Measurements from ENCODE around the gene LANCL3. TPM values are rescaled to one million over a fixed set of nuclear protein-coding genes. Genes with fewer than 3 reads are reported as not detected.
"Not testable (repeated sequence)": the region's sequence is repeated elsewhere in the genome, so short reads cannot be mapped to it uniquely, and the experiment has no call there.

The LANCL3 gene
- total RNA-seq (1 to 10 TPM in 3 of 5 donors, under 1 TPM in 2; 0.58 to 5.3 (median 3.1) TPM), polyA plus RNA-seq (1 to 10 TPM in 1 of 3 donors, under 1 TPM in 2; 0.30 to 1.8 (median 0.31) TPM)
- long read RNA-seq, donor 1: 0 reads
- long read RNA-seq, donor 2: 0 reads
- long read RNA-seq, donor 3: 0 reads
- long read RNA-seq, donor 4: 0 reads
- long read RNA-seq, donor 5, partial matches to known transcripts: 0 of 1 reads
- long read RNA-seq, donor 5, other reads (novel, unspliced or antisense): 0 of 1 reads
- long read RNA-seq, donor 6, partial matches to known transcripts: 0 of 1 reads
- long read RNA-seq, donor 6, other reads (novel, unspliced or antisense): 0 of 1 reads
- long read RNA-seq, donor 7: 0 reads
- long read RNA-seq, donor 8: 0 reads
- long read RNA-seq, donor 9: 0 reads
- long read RNA-seq, donor 10: 0 reads

DNA sequence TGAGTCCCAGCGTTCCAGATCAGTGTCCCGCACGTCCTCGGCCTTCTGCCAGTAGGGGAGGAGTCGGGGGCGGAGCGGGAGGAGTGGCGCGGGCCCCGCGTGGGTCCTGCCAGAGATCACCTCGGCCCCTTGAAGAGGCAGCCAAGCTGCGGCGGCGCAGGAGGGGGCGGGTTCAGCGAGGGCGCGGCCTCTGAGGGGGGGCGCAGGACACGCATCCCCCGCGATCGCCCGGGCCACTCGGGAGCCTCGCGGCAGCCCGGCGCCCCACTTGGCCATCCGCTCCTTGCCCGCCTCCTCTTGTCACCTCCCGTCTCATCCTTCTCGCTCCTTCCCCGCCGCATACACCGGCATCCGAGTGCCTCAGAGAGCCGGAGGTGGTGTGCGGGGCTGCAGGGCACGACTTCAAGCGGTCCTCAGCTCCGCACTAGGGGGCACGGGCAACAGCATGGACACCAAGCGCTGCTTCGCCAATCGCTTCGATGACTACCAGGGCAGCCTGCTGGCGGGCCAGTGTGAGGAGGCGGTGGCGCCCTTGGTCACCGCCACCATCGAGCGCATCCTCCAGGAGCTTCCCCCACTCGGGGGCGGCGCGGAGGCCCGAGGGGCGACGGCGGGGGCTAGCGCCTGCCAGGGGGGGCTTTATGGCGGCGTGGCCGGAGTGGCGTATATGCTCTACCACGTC lies at the start of gene LANCL3:
Gene LANCL3, plus strand, starts transcription at position 236 of the 682 bp plus-strand sequence. Its CDS starts 210 bp downstream, at position 446.
- 1 to 32% (median 16%) methylated on average over 22 to 64 of the region's 68 CpGs; no CpG with 5 or more reads in 1 of the 5 donors for WGBS, 5 donors
- Histone ChIP-seq H3K27me3 (peaks cover 0 to 12% (median 9%) of the 10 kb centered on the region in 3 donors), H3K27ac (peak within 1 kb of the TSS in 3 of 5 donors; percentile 12 to 56 (median 42)), H3K4me3 (peak within 1 kb of the TSS; percentile 44 to 50 (median 46))
- intact Hi-C loops (cut with DNase I; ENCODE audit: low total_unique reads); H3K4me1 ChIP-seq; H3K36me3 ChIP-seq; H3K9me3 ChIP-seq: not testable (repeated sequence)
- peak; percentile 48 to 56 for DNase-seq

DNA sequence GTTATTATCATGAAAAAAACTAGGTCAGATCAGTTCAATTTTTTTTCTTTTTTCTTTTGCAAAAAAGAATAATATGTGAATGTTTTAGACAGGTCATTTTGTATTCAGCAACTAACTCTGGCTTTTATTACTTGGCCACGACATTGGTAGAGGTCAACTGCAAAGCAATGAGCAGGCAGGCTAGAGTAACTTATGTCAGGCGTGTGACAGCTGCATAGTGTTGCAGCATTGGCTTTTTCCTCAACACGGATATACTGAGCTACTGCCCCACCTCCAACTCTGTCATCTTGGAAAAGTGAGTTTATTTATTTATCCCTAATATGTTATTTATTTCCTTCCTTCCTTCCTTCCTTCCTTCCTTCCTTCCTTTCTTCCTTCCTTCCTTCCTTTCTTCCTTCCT lies 47.8 kb upstream of the LANCL3 start:
- H3K36me3 ChIP-seq, H3K9me3 ChIP-seq: not testable (repeated sequence)
- 58 to 74% (median 71%) methylated on average over 3 of the region's 3 CpGs for WGBS, 5 donors

DNA sequence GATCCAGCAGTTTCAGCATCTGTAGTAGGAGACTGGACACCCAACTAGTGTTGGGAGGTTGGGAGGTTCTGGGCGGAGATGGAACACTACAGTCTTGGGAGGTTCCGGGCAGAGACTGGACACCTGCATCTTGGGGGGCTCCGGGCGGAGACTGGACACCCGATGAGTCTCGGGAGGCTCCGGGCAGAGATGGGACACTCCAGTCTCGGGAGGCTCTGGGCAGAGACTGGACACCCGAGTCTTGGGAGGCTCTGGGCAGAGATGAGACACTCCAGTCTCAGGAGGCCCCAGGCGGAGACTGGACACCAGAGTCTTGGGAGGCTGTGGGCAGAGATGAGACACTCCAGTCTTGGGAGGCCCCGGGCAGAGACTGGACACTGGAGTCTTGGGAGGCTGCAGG lies 29.5 kb upstream of the LANCL3 start:
- intact Hi-C loops (cut with DNase I; ENCODE audit: low total_unique reads): no loop called here

More for the DNA sequence above, 47.8 kb upstream of the LANCL3 start:
- H3K27me3 ChIP-seq; intact Hi-C loops (cut with DNase I; ENCODE audit: low total_unique reads); DNase-seq; H3K4me1 ChIP-seq; H3K27ac ChIP-seq; H3K4me3 ChIP-seq: not testable (repeated sequence)

DNA sequence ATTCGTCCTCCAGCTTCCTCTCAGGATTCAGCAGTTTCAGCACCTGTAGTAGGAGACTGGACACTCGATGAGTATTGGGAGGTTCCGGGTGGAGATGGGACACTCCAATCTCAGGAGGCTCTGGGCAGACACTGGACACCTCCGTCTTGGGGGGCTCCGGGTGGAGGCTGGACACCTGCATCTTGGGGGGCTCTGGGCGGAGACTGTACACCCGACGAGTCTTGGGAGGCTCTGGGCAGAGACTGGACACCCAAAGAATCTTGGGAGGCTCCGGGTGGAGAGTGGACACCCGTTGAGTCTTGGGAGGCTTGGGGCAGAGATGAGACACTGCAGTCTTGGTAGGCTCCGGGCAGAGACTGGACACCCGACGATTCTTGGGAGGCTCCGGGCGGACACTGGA lies 28.7 kb upstream of the LANCL3 start:
- intact Hi-C loops (cut with DNase I; ENCODE audit: low total_unique reads): no loop called here
- no peak for DNase-seq
- peaks cover 0 to 9% (median 4%) of the 10 kb centered on the region in 4 donors for H3K9me3 ChIP-seq
- TF ChIP-seq POLR2AphosphoS5 (IDR thresholded peaks at IDR 0.05): no peak
- TF ChIP-seq POLR2A (IDR thresholded peaks at IDR 0.05): no peak
- TF ChIP-seq, protein P1, sequence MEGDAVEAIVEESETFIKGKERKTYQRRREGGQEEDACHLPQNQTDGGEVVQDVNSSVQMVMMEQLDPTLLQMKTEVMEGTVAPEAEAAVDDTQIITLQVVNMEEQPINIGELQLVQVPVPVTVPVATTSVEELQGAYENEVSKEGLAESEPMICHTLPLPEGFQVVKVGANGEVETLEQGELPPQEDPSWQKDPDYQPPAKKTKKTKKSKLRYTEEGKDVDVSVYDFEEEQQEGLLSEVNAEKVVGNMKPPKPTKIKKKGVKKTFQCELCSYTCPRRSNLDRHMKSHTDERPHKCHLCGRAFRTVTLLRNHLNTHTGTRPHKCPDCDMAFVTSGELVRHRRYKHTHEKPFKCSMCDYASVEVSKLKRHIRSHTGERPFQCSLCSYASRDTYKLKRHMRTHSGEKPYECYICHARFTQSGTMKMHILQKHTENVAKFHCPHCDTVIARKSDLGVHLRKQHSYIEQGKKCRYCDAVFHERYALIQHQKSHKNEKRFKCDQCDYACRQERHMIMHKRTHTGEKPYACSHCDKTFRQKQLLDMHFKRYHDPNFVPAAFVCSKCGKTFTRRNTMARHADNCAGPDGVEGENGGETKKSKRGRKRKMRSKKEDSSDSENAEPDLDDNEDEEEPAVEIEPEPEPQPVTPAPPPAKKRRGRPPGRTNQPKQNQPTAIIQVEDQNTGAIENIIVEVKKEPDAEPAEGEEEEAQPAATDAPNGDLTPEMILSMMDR (IDR thresholded peaks at IDR 0.05): no peak
- no peak for TF ChIP-seq EP300 (IDR thresholded peaks at IDR 0.05)
- no peaks in the 10 kb centered on the region for H3K4me1 ChIP-seq
- no peaks in the 10 kb centered on the region for H3K36me3 ChIP-seq
- no peaks in the 10 kb centered on the region for H3K27me3 ChIP-seq
- WGBS, 5 donors: 84 to 97% (median 90%) methylated on average over 10 to 15 of the region's 15 CpGs
- H3K27ac ChIP-seq: no peak overlapping the region
- H3K4me3 ChIP-seq: no peak overlapping the region

More for the DNA sequence above, 29.5 kb upstream of the LANCL3 start:
- DNase-seq: no peak
- TF ChIP-seq EP300 (IDR thresholded peaks at IDR 0.05) (no peak), POLR2A (IDR thresholded peaks at IDR 0.05) (no peak), POLR2AphosphoS5 (IDR thresholded peaks at IDR 0.05) (no peak)
- TF ChIP-seq, protein P1 (IDR thresholded peaks at IDR 0.05): no peak
- Histone ChIP-seq H3K27ac (no peak overlapping the region), H3K4me1 (no peaks in the 10 kb centered on the region), H3K9me3 (peaks cover 0 to 9% (median 4%) of the 10 kb centered on the region in 4 donors), H3K27me3 (no peaks in the 10 kb centered on the region), H3K4me3 (no peak overlapping the region), H3K36me3 (no peaks in the 10 kb centered on the region)
- WGBS, 5 donors: 60 to 100% (median 95%) methylated on average over 4 to 11 of the region's 11 CpGs

DNA sequence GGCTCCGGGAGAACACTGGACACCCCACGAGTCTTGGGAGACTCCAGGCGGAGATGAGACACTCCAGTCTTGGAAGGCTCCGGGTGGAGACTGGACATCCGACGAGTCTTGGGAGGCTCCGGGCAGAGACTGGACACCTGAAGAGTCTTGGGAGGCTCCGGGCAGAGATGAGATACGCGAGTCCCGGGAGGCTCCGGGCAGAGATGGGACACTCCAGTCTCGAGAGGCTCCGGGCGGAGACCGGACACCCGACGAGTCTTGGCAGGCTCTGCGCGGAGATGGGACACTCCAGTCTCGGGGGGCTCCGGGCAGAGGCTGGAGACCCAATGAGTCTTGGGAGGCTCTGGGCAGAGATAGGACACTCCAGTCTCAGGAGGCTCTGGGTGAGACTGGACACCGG lies 28.1 kb upstream of the LANCL3 start:
- Histone ChIP-seq H3K27ac (no peak overlapping the region), H3K9me3 (peaks cover 0 to 9% (median 4%) of the 10 kb centered on the region in 4 donors), H3K4me3 (no peak overlapping the region), H3K27me3 (no peaks in the 10 kb centered on the region), H3K4me1 (no peaks in the 10 kb centered on the region), H3K36me3 (no peaks in the 10 kb centered on the region)
- 88 to 98% (median 96%) methylated on average over 9 to 23 of the region's 23 CpGs for WGBS, 5 donors
- intact Hi-C loops (cut with DNase I; ENCODE audit: low total_unique reads): no loop called here
- TF ChIP-seq POLR2A (IDR thresholded peaks at IDR 0.05) (no peak), EP300 (IDR thresholded peaks at IDR 0.05) (no peak)
- TF ChIP-seq, protein P1 (IDR thresholded peaks at IDR 0.05): no peak
- peak in 1 of 2 donors; percentile 25 for DNase-seq

DNA sequence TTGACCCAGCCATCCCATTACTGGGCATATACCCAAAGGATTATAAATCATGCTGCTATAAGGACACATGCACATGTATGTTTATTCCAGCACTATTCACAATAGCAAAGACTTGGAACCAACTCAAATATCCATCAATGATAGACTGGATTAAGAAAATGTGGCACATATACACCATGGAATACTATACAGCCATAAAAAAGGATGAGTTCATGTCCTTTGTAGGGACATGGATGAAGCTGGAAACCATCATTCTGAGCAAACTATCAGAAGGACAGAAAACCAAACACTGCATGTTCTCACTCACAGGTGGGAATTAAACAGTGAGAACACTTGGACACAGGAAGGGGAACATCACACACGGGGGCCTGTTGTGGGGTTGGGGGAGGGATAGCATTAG lies 26.9 kb upstream of the LANCL3 start:
- intact Hi-C loops (cut with DNase I; ENCODE audit: low total_unique reads); DNase-seq; H3K27me3 ChIP-seq; H3K4me1 ChIP-seq; H3K9me3 ChIP-seq; H3K4me3 ChIP-seq; H3K27ac ChIP-seq; H3K36me3 ChIP-seq: not testable (repeated sequence)
- 89 to 100% (median 92%) methylated on average over 1 of the region's 1 CpG for WGBS, 5 donors

Data from stomach (tissue), 19 donors.